Measurements from ENCODE around the gene DOCK10.

Gene DOCK10

DNA sequence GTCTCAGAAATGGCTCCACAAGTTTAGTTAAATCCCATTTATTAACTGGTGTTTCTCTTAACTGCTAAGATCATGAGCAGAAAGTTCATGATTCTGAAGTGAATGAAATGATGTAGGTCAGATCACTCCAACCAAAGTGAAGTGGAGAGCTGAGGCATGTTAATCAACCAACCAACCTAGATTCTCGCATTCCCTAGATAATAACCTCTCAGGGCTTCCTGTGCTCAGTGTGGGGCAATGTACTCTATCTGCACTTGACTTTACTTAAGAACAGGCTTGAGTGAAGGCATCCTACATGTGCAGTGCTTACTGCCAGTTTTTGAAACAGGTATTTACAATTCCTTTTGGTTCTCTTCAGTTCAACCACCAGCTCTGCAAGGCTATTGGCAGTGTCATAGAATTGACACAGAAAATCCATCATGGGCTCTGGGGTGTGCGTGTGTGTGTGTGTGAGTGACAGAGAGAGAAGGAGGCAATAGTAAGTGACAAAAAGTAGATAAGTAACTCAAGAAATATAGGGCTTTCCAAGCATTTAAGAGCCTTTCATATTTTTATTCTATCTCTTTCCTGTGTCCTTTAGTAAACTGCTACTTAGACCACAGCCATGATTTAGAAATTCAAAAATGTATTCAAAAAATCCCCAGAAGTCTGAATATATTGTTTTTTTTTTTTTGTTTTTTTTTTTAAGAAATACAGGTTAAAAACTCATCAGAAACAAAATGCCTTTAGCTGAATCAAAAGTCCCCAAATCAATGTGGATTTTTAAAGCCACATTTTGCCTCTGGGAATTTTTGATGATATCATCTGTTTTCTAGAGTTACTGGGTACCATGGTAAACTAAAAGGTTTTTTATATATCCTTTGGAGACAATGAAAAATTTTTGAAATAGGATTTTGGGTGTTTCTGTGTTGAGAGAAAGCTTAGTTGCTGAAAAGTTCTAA, 28.6 kb downstream of the DOCK10 start:
- H3K27ac ChIP-seq (ENCODE audit: low read depth, low read length, severe bottlenecking): no peak overlapping the region
- no peaks in the 10 kb centered on the region for H3K36me3 ChIP-seq (ENCODE audit: control insufficient read depth, insufficient read depth, low read length)
- H3K4me1 ChIP-seq (ENCODE audit: control insufficient read depth, insufficient read depth, low read length, poor library complexity, severe bottlenecking): peaks cover 6% of the 10 kb centered on the region
- WGBS, 2 experiments (ENCODE audit: insufficient coverage in 2 of 2): 71% methylated on average over 1 of the region's 2 CpGs
- no peaks in the 10 kb centered on the region for H3K9me3 ChIP-seq (ENCODE audit: control insufficient read depth, low read length)
- no peak overlapping the region for H3K4me3 ChIP-seq (ENCODE audit: extremely low read depth, insufficient read depth, low read length, poor library complexity, severe bottlenecking)

DNA sequence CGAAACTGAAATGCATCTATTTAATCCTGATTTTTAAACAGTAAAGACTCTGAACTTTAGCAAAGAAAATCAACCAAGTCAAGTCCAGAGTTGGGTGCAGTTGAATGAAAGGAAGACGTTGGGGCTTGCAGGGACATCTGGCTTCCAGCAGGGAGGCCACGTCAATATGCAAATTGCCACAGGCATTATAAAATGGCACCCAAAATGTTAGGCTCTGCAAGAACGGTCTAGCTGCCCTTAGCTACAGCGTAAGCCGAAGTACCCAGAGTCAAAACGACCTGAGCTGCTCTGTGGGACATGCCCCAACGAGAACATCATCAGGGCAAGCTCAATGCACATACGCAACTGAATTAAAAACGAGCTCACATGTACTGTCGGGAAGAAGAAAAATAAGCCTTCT, 30.7 kb downstream of the DOCK10 start:
- H3K4me1 ChIP-seq (ENCODE audit: control insufficient read depth, insufficient read depth, low read length, poor library complexity, severe bottlenecking): peaks cover 6% of the 10 kb centered on the region
- H3K4me3 ChIP-seq (ENCODE audit: extremely low read depth, insufficient read depth, low read length, poor library complexity, severe bottlenecking): no peak overlapping the region
- H3K27ac ChIP-seq (ENCODE audit: low read depth, low read length, severe bottlenecking): no peak overlapping the region
- no peaks in the 10 kb centered on the region for H3K9me3 ChIP-seq (ENCODE audit: control insufficient read depth, low read length)
- WGBS, 2 experiments (ENCODE audit: insufficient coverage in 2 of 2): 67 to 89% methylated on average over 5 to 7 of the region's 11 CpGs
- no peaks in the 10 kb centered on the region for H3K36me3 ChIP-seq (ENCODE audit: control insufficient read depth, insufficient read depth, low read length)

DNA sequence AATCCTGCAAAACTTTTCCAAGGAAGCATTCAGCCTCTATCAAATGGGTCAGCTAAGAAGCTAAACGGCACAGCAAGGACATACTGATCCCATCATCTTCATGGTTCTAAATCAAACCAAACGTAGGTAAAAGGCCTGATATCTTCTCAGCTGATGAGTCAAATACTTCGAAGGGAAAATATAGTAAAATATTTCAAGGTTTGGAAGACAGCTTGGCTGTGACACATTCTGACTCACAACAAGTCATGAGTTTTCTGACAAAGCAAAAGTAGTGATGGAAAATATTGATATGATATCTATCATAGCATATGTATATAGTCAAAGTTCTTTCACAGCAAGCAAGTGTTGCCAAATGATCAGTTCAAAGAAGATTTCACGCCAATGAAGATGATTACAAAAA, 31.5 kb downstream of the DOCK10 start:
- Histone ChIP-seq H3K4me1 (ENCODE audit: control insufficient read depth, insufficient read depth, low read length, poor library complexity, severe bottlenecking) (peaks cover 6% of the 10 kb centered on the region), H3K9me3 (ENCODE audit: control insufficient read depth, low read length) (no peaks in the 10 kb centered on the region), H3K4me3 (ENCODE audit: extremely low read depth, insufficient read depth, low read length, poor library complexity, severe bottlenecking) (no peak overlapping the region), H3K36me3 (ENCODE audit: control insufficient read depth, insufficient read depth, low read length) (no peaks in the 10 kb centered on the region), H3K27ac (ENCODE audit: low read depth, low read length, severe bottlenecking) (no peak overlapping the region)
- WGBS, 2 experiments (ENCODE audit: insufficient coverage in 2 of 2): 85 to 100% methylated on average over 1 to 2 of the region's 4 CpGs

DNA sequence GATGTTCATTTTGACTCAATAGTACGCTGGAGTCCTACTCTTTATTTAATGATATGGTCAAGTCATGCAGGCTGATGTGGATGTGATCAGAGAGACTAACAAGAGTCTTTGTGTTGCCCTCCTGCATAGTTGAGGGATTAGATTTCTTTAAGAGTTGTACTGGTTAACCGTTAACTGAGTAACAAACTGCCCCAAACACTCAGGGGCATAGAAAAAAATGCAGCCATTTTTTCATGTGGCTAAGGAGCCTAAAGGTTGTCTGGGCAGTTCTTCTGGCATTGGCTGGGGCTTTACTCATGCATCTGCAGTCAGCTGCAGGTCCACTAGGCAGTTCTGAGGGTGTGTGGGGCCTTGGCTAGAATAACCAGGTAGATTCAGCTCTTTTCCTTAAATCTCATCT, 32.5 kb downstream of the DOCK10 start:
- Histone ChIP-seq H3K27ac (ENCODE audit: low read depth, low read length, severe bottlenecking) (no peak overlapping the region), H3K9me3 (ENCODE audit: control insufficient read depth, low read length) (no peaks in the 10 kb centered on the region), H3K36me3 (ENCODE audit: control insufficient read depth, insufficient read depth, low read length) (no peaks in the 10 kb centered on the region), H3K4me1 (ENCODE audit: control insufficient read depth, insufficient read depth, low read length, poor library complexity, severe bottlenecking) (peaks cover 6% of the 10 kb centered on the region), H3K4me3 (ENCODE audit: extremely low read depth, insufficient read depth, low read length, poor library complexity, severe bottlenecking) (no peak overlapping the region)
- WGBS, 2 experiments (ENCODE audit: insufficient coverage in 2 of 2): 71 to 88% methylated on average over 1 to 2 of the region's 2 CpGs

DNA sequence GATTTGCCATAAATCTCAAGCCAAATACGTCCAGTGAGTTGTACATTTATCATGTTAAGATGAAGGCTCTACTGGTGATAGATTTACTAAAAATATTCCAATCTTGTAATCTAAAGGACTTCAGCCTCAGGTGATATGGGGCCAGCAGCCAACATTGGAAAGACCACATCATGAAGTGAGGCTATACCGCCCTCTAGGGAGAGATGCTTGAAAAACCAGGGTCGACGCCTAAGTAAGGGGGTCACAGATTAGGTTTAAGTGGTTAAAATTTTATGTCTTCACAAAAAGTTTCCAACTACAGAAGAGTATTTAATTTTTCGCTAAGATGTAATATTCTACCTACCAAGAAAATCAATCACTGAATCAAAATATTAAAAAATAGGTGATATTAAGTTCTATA, 33.3 kb downstream of the DOCK10 start:
- 23% methylated on average over 2 of the region's 5 CpGs; no CpG with 5 or more reads in 1 of the 2 experiments for WGBS, 2 experiments (ENCODE audit: insufficient coverage in 2 of 2)
- Histone ChIP-seq H3K9me3 (ENCODE audit: control insufficient read depth, low read length) (no peaks in the 10 kb centered on the region), H3K4me1 (ENCODE audit: control insufficient read depth, insufficient read depth, low read length, poor library complexity, severe bottlenecking) (peaks cover 6% of the 10 kb centered on the region), H3K4me3 (ENCODE audit: extremely low read depth, insufficient read depth, low read length, poor library complexity, severe bottlenecking) (no peak overlapping the region), H3K36me3 (ENCODE audit: control insufficient read depth, insufficient read depth, low read length) (no peaks in the 10 kb centered on the region), H3K27ac (ENCODE audit: low read depth, low read length, severe bottlenecking) (no peak overlapping the region)

DNA sequence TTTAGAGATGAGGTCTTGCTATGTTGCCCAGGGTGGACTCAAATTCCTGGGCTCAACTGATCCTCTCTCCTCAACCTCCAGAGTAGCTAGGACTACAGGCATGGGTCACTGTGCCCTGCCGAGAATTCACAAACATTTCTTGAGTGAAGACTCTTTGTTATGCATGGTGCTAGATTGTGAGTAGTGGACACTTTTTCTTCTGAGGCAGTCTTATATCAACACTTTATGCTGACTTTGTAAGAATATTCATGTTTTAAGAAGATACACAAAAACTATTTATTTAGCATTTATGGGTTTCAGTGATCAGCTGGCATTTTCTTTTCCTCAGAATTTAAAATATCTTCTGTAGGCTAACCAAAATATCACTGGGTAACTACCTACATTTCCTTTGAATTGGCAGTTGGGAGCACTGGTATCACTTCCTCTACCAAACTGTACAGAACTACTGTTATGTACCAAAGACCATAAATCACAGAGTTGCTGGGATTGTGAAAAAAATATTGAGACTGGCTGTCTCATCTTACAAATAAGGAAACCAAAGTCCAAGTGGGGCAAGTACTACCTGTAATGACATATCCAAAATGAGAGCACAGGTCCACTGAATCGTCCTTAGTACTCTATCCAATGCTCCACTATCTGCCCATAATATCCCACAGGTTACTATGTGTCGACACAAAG, 34.0 kb downstream of the DOCK10 start:
- Histone ChIP-seq H3K9me3 (ENCODE audit: control insufficient read depth, low read length) (no peaks in the 10 kb centered on the region), H3K27ac (ENCODE audit: low read depth, low read length, severe bottlenecking) (no peak overlapping the region), H3K4me1 (ENCODE audit: control insufficient read depth, insufficient read depth, low read length, poor library complexity, severe bottlenecking) (peaks cover 6% of the 10 kb centered on the region), H3K4me3 (ENCODE audit: extremely low read depth, insufficient read depth, low read length, poor library complexity, severe bottlenecking) (no peak overlapping the region), H3K36me3 (ENCODE audit: control insufficient read depth, insufficient read depth, low read length) (no peaks in the 10 kb centered on the region)
- 72 to 81% methylated on average over 2 of the region's 3 CpGs for WGBS, 2 experiments (ENCODE audit: insufficient coverage in 2 of 2)

DNA sequence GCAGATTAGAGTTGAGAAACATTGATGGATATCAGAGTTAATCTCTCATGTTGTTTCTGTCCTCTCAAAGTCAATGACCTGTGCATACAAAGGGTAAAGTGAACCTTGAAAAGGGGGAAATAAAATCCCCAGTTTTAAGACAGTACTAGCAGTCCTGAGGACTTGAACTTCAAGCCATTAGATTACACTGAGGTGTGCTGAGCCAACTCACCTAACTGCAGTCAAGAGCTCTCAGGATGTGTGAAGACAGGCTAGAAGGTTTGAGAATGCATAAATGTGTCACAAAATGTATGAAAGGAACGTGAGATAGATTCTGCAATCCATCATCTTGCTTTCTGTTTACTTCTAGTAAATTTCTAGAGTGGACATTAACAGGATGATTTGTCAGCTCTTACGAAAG, 35.5 kb downstream of the DOCK10 start:
- Histone ChIP-seq H3K27ac (ENCODE audit: low read depth, low read length, severe bottlenecking) (no peak overlapping the region), H3K4me1 (ENCODE audit: control insufficient read depth, insufficient read depth, low read length, poor library complexity, severe bottlenecking) (peaks cover 6% of the 10 kb centered on the region), H3K9me3 (ENCODE audit: control insufficient read depth, low read length) (no peaks in the 10 kb centered on the region), H3K36me3 (ENCODE audit: control insufficient read depth, insufficient read depth, low read length) (no peaks in the 10 kb centered on the region), H3K4me3 (ENCODE audit: extremely low read depth, insufficient read depth, low read length, poor library complexity, severe bottlenecking) (no peak overlapping the region)
- WGBS, 2 experiments (ENCODE audit: insufficient coverage in 2 of 2): no CpG with 5 or more reads among the region's 2 CpGs

DNA sequence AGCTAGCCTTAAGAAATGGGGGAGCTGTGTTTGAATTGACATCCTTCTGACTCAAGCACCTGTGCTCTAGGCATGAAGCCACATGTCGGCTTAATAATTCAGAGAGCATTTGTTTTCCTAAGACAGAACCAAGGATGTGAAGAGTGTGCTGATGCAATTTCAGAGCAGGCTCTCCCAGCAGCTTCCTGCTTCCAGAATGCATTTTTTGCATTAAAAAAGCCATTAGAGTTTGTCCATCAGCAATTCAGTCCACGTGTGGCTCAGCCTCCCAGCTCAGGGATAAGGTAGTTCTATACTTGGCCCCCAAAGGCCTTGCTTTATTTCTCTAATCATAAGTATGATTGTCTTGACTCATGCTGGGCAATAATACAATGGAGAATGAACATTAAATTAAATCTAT, 37.7 kb downstream of the DOCK10 start:
- H3K9me3 ChIP-seq (ENCODE audit: control insufficient read depth, low read length): no peaks in the 10 kb centered on the region
- no peak overlapping the region for H3K4me3 ChIP-seq (ENCODE audit: extremely low read depth, insufficient read depth, low read length, poor library complexity, severe bottlenecking)
- WGBS, 2 experiments (ENCODE audit: insufficient coverage in 2 of 2): 92 to 100% methylated on average over 1 of the region's 2 CpGs
- no peaks in the 10 kb centered on the region for H3K4me1 ChIP-seq (ENCODE audit: control insufficient read depth, insufficient read depth, low read length, poor library complexity, severe bottlenecking)
- no peak overlapping the region for H3K27ac ChIP-seq (ENCODE audit: low read depth, low read length, severe bottlenecking)
- H3K36me3 ChIP-seq (ENCODE audit: control insufficient read depth, insufficient read depth, low read length): no peaks in the 10 kb centered on the region

DNA sequence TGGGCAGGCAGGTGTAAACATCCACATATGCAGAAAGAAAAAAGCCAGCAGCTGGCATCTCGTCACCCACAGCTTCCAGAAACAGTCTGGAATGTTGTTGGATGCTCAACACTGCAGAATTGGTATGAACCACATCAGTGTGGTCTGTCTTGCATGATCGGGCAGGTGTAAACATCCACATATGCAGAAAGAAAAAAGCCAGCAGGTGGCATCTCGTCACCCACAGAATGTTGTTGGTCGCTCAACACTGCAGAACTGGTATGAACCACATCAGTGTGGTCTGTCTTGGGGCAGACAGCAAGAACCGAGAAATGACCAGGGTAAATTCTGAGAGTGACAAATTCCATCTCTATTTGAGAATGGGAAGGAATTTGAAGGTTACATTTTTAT, 39.6 kb downstream of the DOCK10 start:
- H3K27ac ChIP-seq (ENCODE audit: low read depth, low read length, severe bottlenecking): no peak overlapping the region
- H3K36me3 ChIP-seq (ENCODE audit: control insufficient read depth, insufficient read depth, low read length): no peaks in the 10 kb centered on the region
- WGBS, 2 experiments (ENCODE audit: insufficient coverage in 2 of 2): 73 to 77% methylated on average over 4 to 5 of the region's 5 CpGs
- H3K4me3 ChIP-seq (ENCODE audit: extremely low read depth, insufficient read depth, low read length, poor library complexity, severe bottlenecking): no peak overlapping the region
- no peaks in the 10 kb centered on the region for H3K4me1 ChIP-seq (ENCODE audit: control insufficient read depth, insufficient read depth, low read length, poor library complexity, severe bottlenecking)
- H3K9me3 ChIP-seq (ENCODE audit: control insufficient read depth, low read length): no peaks in the 10 kb centered on the region

DNA sequence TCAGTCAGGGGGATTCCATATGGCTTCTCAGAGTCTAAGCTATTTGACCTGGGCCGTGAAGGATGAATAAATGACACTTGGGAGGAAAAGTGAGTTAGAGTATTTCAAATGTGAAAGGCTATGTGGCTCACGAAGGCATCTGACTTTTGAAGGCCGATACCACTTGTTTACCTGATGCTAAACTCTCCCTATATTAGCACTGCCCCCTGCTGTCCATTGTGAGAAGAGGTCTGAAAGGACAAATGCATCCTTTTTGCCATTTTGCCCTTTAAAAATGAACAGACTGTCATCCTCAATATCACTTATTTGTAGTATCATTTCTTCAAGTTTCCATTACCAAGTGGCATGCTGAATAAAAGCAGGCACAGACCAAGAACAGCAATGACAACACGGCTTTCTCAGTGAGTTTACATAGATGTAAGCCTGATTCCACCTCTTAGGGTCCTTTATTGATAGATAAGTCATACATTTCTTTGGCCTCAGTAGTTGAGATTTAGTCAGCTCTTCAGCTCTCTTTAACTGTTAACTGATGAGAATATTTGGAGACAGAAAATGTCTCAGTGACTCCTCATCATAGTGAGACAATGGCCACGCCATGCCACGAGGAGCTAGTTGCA, 40.1 kb downstream of the DOCK10 start:
- Histone ChIP-seq H3K27ac (ENCODE audit: low read depth, low read length, severe bottlenecking) (no peak overlapping the region), H3K9me3 (ENCODE audit: control insufficient read depth, low read length) (no peaks in the 10 kb centered on the region), H3K4me3 (ENCODE audit: extremely low read depth, insufficient read depth, low read length, poor library complexity, severe bottlenecking) (no peak overlapping the region), H3K36me3 (ENCODE audit: control insufficient read depth, insufficient read depth, low read length) (no peaks in the 10 kb centered on the region), H3K4me1 (ENCODE audit: control insufficient read depth, insufficient read depth, low read length, poor library complexity, severe bottlenecking) (no peaks in the 10 kb centered on the region)
- 58 to 71% methylated on average over 3 to 5 of the region's 6 CpGs for WGBS, 2 experiments (ENCODE audit: insufficient coverage in 2 of 2)
